IMR-90 (cell line): ENCODE results near the gene TRPC1. TPM values are rescaled to one million over a fixed set of nuclear protein-coding genes. Genes with fewer than 3 reads are reported as not detected.

ENCODE experiments used
- ATAC-seq: fragments of 200-7000 bp; cut with Tn5 transposase; 2 replicates; pipeline ENCODE4 v1.9.1; 2020; ENCODE audit warnings: low read depth, mild to moderate bottlenecking, moderate library complexity
- BruUV-seq: library from RNA; stranded (reverse); fragments of 400-500 nt; replicated peaks from 2 replicates; lab custom pipeline; 2021; lab: Mats Ljungman, UMichigan
- CTCF ChIA-PET: fragments of 300-600 bp; formaldehyde crosslinking; extraction: SDS; loops from one replicate; lab custom pipeline; 2021; ENCODE audit warnings: antibody characterized with exemption; lab: Yijun Ruan, JAX
- POLR2A ChIA-PET: fragments of 300-600 bp; sonication (Branson Sonifier 250); formaldehyde crosslinking; loops from one replicate; lab custom pipeline; 2022; ENCODE audit warnings: antibody characterized with exemption; ENCODE audit not compliant: unreplicated experiment; lab: Charles Lee
- DNase-seq: peaks from one replicate; pipeline ENCODE4 v3.0.0; 2013
- H2AFZ ChIP-seq: replicated peaks from 2 replicates; pipeline ENCODE3; 2013; ENCODE audit warnings: low read length, mild to moderate bottlenecking; ENCODE audit not compliant: poor library complexity
- H2AK5ac ChIP-seq: 2 replicates; pipeline ENCODE4 v1.6.1; 2013; ENCODE audit warnings: low read depth, low read length, inconsistent platforms
- H2AK9ac ChIP-seq: replicated peaks from 2 replicates; pipeline ENCODE3; 2013; ENCODE audit warnings: mild to moderate bottlenecking, low read depth, low read length, moderate library complexity; ENCODE audit not compliant: poor library complexity
- H2BK120ac ChIP-seq: 2 replicates; pipeline ENCODE4 v1.6.1; 2013; ENCODE audit warnings: low read depth, low read length, inconsistent platforms
- H2BK15ac ChIP-seq: 3 replicates; pipeline ENCODE4 v1.6.1; 2013; ENCODE audit warnings: low read depth, low read length, inconsistent platforms
- H2BK20ac ChIP-seq: 2 replicates; pipeline ENCODE4 v1.6.1; 2013; ENCODE audit warnings: low read depth, mild to moderate bottlenecking, inconsistent platforms, low read length, moderate library complexity
- H2BK5ac ChIP-seq: 2 replicates; pipeline ENCODE4 v1.6.1; 2013; ENCODE audit warnings: mild to moderate bottlenecking, low read depth, low read length, inconsistent platforms; ENCODE audit not compliant: poor library complexity, severe bottlenecking
- H3K14ac ChIP-seq: replicated peaks from 2 replicates; pipeline ENCODE4 v1.6.1; 2013; ENCODE audit warnings: low read depth, low read length, inconsistent platforms
- H3K18ac ChIP-seq: 2 replicates; pipeline ENCODE4 v1.6.1; 2013; ENCODE audit warnings: low read depth, low read length, control low read depth
- H3K23ac ChIP-seq: 2 replicates; pipeline ENCODE4 v1.6.1; 2013; ENCODE audit warnings: low read depth, low read length, inconsistent platforms
- H3K27ac ChIP-seq: 2 replicates; pipeline ENCODE4 v1.5.1; 2013; ENCODE audit warnings: mild to moderate bottlenecking, control low read depth, low read length; ENCODE audit not compliant: insufficient read depth
- H3K27me3 ChIP-seq: 2 replicates; pipeline ENCODE4 v1.6.1; 2013; ENCODE audit warnings: low read length; ENCODE audit not compliant: control insufficient read depth, insufficient read depth
- H3K36me3 ChIP-seq: 2 replicates; pipeline ENCODE4 v1.6.1; 2013; ENCODE audit warnings: low read length, mixed read lengths; ENCODE audit not compliant: control insufficient read depth, insufficient read depth
- H3K4ac ChIP-seq: 2 replicates; pipeline ENCODE4 v1.6.1; 2013; ENCODE audit warnings: low read depth, low read length, inconsistent platforms
- H3K4me1 ChIP-seq: 2 replicates; pipeline ENCODE4 v1.6.1; 2013; ENCODE audit warnings: low read length, mixed read lengths; ENCODE audit not compliant: control insufficient read depth, insufficient read depth
- H3K4me2 ChIP-seq: 2 replicates; pipeline ENCODE4 v1.6.1; 2013; ENCODE audit warnings: low read depth, mild to moderate bottlenecking, control low read depth, low read length, moderate library complexity
- H3K4me3 ChIP-seq: 2 replicates; pipeline ENCODE4 v1.5.1; 2013; ENCODE audit warnings: low read depth, mild to moderate bottlenecking, control low read depth, low read length, moderate library complexity; ENCODE audit not compliant: insufficient read depth
- H3K56ac ChIP-seq: 2 replicates; pipeline ENCODE4 v1.6.1; 2013; ENCODE audit warnings: low read length, inconsistent platforms; ENCODE audit not compliant: insufficient read depth; ENCODE audit errors: extremely low read depth
- H3K79me1 ChIP-seq, 2 experiments: 2 replicates each; pipeline ENCODE4 v1.6.1; 2013; ENCODE audit warnings: low read length in 2 of 2, inconsistent platforms in 1 of 2, low read depth in 1 of 2
- H3K9ac ChIP-seq: 2 replicates; pipeline ENCODE4 v1.6.1; 2013; ENCODE audit warnings: low read depth, low read length, control low read depth
- H3K9me1 ChIP-seq: 2 replicates; pipeline ENCODE4 v1.6.1; 2013; ENCODE audit warnings: low read length, inconsistent platforms; ENCODE audit not compliant: insufficient read depth
- H3K9me3 ChIP-seq: 2 replicates; pipeline ENCODE4 v1.6.1; 2013; ENCODE audit warnings: low read length; ENCODE audit not compliant: control insufficient read depth, insufficient read depth
- H4K20me1 ChIP-seq: 2 replicates; pipeline ENCODE4 v1.6.1; 2013; ENCODE audit warnings: low read length, inconsistent platforms; ENCODE audit not compliant: insufficient read depth
- H4K5ac ChIP-seq: 2 replicates; pipeline ENCODE4 v1.6.1; 2013; ENCODE audit warnings: mild to moderate bottlenecking, low read depth, low read length, control low read depth
- H4K8ac ChIP-seq, 2 experiments: 2 replicates each; pipeline ENCODE4 v1.6.1; 2013; ENCODE audit warnings: low read depth in 2 of 2, low read length in 2 of 2, control low read depth in 1 of 2, inconsistent platforms in 1 of 2
- H4K91ac ChIP-seq: 2 replicates; pipeline ENCODE4 v1.6.1; 2013; ENCODE audit warnings: low read depth, low read length, inconsistent platforms; ENCODE audit not compliant: insufficient read depth
- BHLHE40 ChIP-seq: fragments of 150-350 bp; IDR thresholded peaks from 2 replicates; pipeline ENCODE4 v1.6.1; 2016; ENCODE audit warnings: mild to moderate bottlenecking, low read depth, low read length
- MAFK ChIP-seq: IDR thresholded peaks from 2 replicates; pipeline ENCODE4 v1.6.1; 2012; ENCODE audit warnings: low read depth, low read length, improper control_type of control experiment
- RAD21 ChIP-seq: IDR thresholded peaks from 2 replicates; pipeline ENCODE4 v1.6.1; 2012; ENCODE audit warnings: low read length, improper control_type of control experiment
- RFX5 ChIP-seq: IDR thresholded peaks from 2 replicates; pipeline ENCODE4 v1.8.0; 2012; ENCODE audit warnings: low read depth, mild to moderate bottlenecking, low read length, moderate library complexity
- dilution Hi-C: fragments of 300-500 bp; cut with HindIII; formaldehyde crosslinking; loops from one replicate; pipeline ENCODE4 v1.14.3; 2018; ENCODE audit warnings: low sequenced_read_pairs; ENCODE audit not compliant: unreplicated experiment
- in situ Hi-C: fragments of 300-500 bp; cut with MboI; formaldehyde crosslinking; loops from 3 replicates; pipeline ENCODE4 v1.14.3; 2019; ENCODE audit warnings: low sequenced_read_pairs, inconsistent platforms, mixed read lengths
- intact Hi-C: fragments of 100-400 bp; cut with micrococcal nuclease; formaldehyde crosslinking; loops from 2 replicates; pipeline ENCODE4 v1.10.0; 2022
- polyA plus RNA-seq, 3 experiments: library from polyadenylated mRNA; depleted of rRNA; stranded (reverse); fragments of >200 nt; gene quantifications; 2 replicates each; pipeline ENCODE4 v1.2.3, GENCODE V29; 2012; ENCODE audit warnings: low replicate concordance in 1 of 3
- total RNA-seq: library from RNA; depleted of rRNA; stranded (reverse); fragments of >200 nt; gene quantifications from 2 replicates; pipeline ENCODE4 v1.2.3, GENCODE V29; 2012
- TF ChIP-seq, protein P1 (sequence below): conservative IDR thresholded peaks from 2 replicates; pipeline ENCODE4 v1.5.1; 2012; ENCODE audit warnings: mild to moderate bottlenecking, low read depth, low read length, improper control_type of control experiment
- TF ChIP-seq, protein P2 (sequence below): fragments of 150-350 bp; IDR thresholded peaks from 2 replicates; pipeline ENCODE4 v1.6.1; 2017; ENCODE audit warnings: mild to moderate bottlenecking, antibody characterized with exemption, low read length, low read depth

The TRPC1 gene
- total and polyA plus RNA-seq, 2 of the 4 experiments (the other 2 are of a cell fraction): 5.9 to 7.2 TPM

DNA sequence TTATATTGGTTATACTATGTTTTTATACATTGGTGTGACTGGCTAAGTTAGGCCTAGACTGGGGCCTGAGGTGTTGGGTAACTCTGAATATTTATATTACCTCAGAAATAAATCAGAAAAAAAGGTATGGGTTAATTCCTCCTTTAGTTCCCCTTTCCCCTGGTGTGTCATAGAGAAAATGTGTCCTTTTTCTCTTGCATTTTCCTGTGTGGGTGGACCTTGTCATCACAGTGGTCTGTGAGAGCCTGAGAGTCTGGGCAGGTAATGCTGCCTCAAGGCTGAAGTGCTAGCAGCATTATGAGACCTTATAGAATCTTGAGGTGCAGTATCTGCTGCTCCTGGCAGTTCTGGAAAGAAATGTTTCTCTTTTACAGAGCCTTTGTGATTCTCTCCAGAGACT lies 95.3 kb downstream of the TRPC1 start:
- H3K9me1 ChIP-seq: no peaks in the 10 kb centered on the region
- no peaks in the 10 kb centered on the region for H3K36me3 ChIP-seq
- no TSS peak for BruUV-seq
- H3K4me2 ChIP-seq: no peak overlapping the region
- no peak overlapping the region for H3K18ac ChIP-seq
- no peak overlapping the region for H2BK15ac ChIP-seq
- no peak overlapping the region for H2AK9ac ChIP-seq
- CTCF ChIA-PET: no interaction called here
- H3K79me1 ChIP-seq: no peaks in the 10 kb centered on the region
- H3K4me3 ChIP-seq: no peak overlapping the region
- no peak overlapping the region for H2AK5ac ChIP-seq
- in situ Hi-C loops: no loop called here
- H4K20me1 ChIP-seq: no peaks in the 10 kb centered on the region
- no peak overlapping the region for H2BK120ac ChIP-seq
- H4K8ac ChIP-seq: no peak overlapping the region
- H2BK5ac ChIP-seq: no peak overlapping the region
- H3K27ac ChIP-seq: no peak overlapping the region
- H3K27me3 ChIP-seq: peaks cover 7% of the 10 kb centered on the region; the same call in 1 of the 2 replicates
- no peak overlapping the region for H3K9ac ChIP-seq
- DNase-seq (no peak), ATAC-seq (no peak)
- POLR2A ChIA-PET: no interaction called here
- no peak overlapping the region for H3K14ac ChIP-seq
- H3K56ac ChIP-seq: no peak overlapping the region
- no peak overlapping the region for H3K4ac ChIP-seq
- H4K5ac ChIP-seq: no peak overlapping the region
- no peaks in the 10 kb centered on the region for H3K9me3 ChIP-seq
- TF ChIP-seq BHLHE40: no peak
- no peak for TF ChIP-seq MAFK
- TF ChIP-seq, protein P1, sequence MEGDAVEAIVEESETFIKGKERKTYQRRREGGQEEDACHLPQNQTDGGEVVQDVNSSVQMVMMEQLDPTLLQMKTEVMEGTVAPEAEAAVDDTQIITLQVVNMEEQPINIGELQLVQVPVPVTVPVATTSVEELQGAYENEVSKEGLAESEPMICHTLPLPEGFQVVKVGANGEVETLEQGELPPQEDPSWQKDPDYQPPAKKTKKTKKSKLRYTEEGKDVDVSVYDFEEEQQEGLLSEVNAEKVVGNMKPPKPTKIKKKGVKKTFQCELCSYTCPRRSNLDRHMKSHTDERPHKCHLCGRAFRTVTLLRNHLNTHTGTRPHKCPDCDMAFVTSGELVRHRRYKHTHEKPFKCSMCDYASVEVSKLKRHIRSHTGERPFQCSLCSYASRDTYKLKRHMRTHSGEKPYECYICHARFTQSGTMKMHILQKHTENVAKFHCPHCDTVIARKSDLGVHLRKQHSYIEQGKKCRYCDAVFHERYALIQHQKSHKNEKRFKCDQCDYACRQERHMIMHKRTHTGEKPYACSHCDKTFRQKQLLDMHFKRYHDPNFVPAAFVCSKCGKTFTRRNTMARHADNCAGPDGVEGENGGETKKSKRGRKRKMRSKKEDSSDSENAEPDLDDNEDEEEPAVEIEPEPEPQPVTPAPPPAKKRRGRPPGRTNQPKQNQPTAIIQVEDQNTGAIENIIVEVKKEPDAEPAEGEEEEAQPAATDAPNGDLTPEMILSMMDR: no peak
- TF ChIP-seq RAD21: no peak
- TF ChIP-seq, protein P2, sequence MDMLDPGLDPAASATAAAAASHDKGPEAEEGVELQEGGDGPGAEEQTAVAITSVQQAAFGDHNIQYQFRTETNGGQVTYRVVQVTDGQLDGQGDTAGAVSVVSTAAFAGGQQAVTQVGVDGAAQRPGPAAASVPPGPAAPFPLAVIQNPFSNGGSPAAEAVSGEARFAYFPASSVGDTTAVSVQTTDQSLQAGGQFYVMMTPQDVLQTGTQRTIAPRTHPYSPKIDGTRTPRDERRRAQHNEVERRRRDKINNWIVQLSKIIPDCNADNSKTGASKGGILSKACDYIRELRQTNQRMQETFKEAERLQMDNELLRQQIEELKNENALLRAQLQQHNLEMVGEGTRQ: no peak
- no peak for TF ChIP-seq RFX5
- intact Hi-C loops: no loop called here
- no peak overlapping the region for H2BK20ac ChIP-seq
- H2AFZ ChIP-seq: no peak overlapping the region
- H3K4me1 ChIP-seq: no peaks in the 10 kb centered on the region
- H4K91ac ChIP-seq: no peak overlapping the region
- no peak overlapping the region for H3K23ac ChIP-seq
- dilution Hi-C loops: no loop called here
